GM12891 (cell line): ENCODE data around the gene ERGIC1.

Experiments
- DNase-seq: peaks from one replicate; pipeline ENCODE4 v3.0.0; 2011; ENCODE audit warnings: low spot score; ENCODE audit not compliant: insufficient read length
- FAIRE-seq: peaks from 2 replicates; lab custom pipeline; 2011; peaks lifted over from hg19 to GRCh38; lab: Jason Lieb, UNC
- PAX5 ChIP-seq: IDR thresholded peaks from 2 replicates; pipeline ENCODE4 v1.6.1; 2011; ENCODE audit warnings: low read length, moderate library complexity, mild to moderate bottlenecking; ENCODE audit not compliant: insufficient read depth, severe bottlenecking
- POLR2A ChIP-seq: IDR thresholded peaks from 2 replicates; pipeline ENCODE4 v1.6.1; 2011; ENCODE audit warnings: low read depth, low read length, control low read depth
- POLR2AphosphoS5 ChIP-seq: IDR thresholded peaks from 2 replicates; pipeline ENCODE4 v1.6.1; 2011; ENCODE audit warnings: low read depth, low read length, control low read depth
- POU2F2 ChIP-seq: IDR thresholded peaks from 2 replicates; pipeline ENCODE4 v1.6.1; 2011; ENCODE audit warnings: low read depth, mild to moderate bottlenecking, control low read depth, low read length, moderate library complexity
- SPI1 ChIP-seq: IDR thresholded peaks from 2 replicates; pipeline ENCODE4 v1.6.1; 2011; ENCODE audit warnings: low read depth, low read length, control low read depth
- TAF1 ChIP-seq: IDR thresholded peaks from 2 replicates; pipeline ENCODE4 v1.6.1; 2011; ENCODE audit warnings: low read depth, low read length, control low read depth

The ERGIC1 gene

DNA sequence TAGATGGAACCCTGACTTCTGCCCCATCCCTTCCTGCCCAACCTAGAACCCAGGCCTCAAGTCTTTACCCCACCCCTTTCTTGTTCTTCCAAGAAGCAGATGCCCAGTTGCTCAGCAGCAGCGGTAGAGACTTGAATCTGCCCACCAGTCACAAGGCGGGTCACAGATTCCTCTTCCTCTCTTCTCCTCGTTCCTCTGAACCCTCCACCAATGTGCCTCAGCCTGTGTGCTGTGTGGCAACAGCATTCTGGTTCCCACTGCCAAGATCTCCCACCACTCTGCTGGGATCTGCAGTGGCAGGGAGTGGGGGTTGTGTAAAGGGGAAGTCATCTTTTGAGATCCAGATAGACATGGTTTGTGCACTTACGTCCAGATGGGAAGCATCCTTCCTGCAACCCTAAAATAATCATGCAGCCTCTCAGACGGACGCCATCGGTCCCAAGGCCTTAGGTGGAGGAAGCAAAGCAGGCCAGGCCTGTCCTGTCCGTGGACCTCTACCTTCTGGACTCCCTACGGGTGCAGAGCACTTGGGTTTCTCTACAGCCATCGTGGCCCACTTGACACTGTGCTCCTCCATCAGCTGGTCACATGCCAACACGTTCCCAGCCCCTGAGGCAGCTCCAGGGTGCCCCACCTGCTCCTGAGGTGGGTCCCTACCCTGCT lies 117.5 kb downstream of the ERGIC1 start:
- DNase-seq = no peak
- no peak for FAIRE-seq
- no peak for TF ChIP-seq POU2F2

GRCh38 chr5:172952034-172952511 lies 118.0 kb downstream of the ERGIC1 start:
- TF ChIP-seq POLR2AphosphoS5 = no peak
- TF ChIP-seq POU2F2 = no peak
- no peak for TF ChIP-seq PAX5
- no peak for TF ChIP-seq POLR2A
- TF ChIP-seq TAF1 = no peak
- no peak for TF ChIP-seq SPI1
- DNase-seq (no peak), FAIRE-seq (no peak)

DNA sequence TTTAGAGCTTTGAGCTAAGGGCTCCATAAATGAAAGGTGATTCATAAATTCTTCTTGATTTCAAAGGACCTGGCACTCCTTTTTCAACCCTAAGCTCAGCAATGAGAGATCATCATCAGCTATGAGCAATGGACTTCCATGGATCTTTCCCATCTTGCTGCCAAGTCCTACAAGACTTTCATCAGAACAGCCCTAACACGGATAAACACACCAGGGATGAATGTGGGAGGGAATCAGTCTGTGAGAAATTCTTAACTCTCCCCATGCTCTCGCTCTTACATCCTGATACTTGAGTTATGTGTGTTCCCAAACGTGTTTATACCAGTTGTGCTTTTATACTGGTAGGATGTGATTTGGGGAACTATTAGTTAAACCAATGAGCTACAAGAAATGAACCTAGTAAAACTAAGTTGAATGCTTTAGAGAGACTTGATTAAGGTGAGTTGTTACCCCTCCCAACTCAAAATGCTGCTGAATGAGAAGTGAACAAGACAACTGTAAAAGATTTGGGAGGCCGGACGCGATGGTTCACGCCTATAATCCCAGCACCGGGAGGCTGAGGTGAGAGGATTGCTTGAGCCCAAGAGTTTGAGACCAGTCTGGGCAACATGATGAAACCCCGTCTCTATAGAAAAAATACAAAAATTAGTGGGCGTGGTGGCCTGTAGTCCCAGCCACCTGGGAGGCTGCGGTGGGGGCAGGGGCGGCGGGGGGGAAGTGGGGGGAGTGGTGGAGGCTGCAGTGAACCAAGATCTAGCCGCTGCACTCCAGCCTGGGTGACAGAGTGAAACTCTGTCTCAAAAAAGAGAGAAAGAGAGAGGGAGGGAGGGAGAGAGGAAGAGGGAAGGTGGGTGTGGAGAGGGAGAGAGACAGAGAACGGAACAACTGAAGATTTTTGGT lies 120.0 kb downstream of the ERGIC1 start:
- TF ChIP-seq POLR2AphosphoS5 = no peak
- no peak for TF ChIP-seq POLR2A
- TF ChIP-seq POU2F2 = no peak
- TF ChIP-seq SPI1 = no peak
- no peak for TF ChIP-seq TAF1
- no peak for TF ChIP-seq PAX5
- DNase-seq (no peak), FAIRE-seq (no peak)

- TF ChIP-seq PAX5 = no peak
- TF ChIP-seq POLR2AphosphoS5 = no peak
- TF ChIP-seq POLR2A = no peak
- TF ChIP-seq TAF1 = no peak
- no peak for TF ChIP-seq SPI1
- no peak for TF ChIP-seq POU2F2
- no peak for DNase-seq
- no peak for FAIRE-seq
Measured at GRCh38 chr5:172954751-172955159, 120.7 kb downstream of the ERGIC1 start.

DNA sequence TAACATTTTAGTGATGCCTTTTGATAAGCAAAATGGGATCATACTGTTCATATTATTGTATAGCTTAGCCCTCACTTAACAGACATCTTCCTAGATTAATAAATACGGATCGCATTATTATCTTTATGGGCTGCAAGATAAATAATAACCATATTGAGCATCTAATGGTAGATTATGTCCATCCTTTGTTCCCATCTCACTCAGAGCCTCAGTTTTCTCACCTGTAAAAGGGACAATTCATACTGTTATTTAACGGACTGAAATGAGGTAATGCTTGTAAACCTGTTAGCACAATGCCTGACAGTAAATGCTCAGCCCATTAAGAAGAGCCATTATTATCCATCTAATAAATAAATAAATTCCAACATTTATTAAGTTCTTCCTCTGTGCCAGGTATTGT lies 122.2 kb downstream of the ERGIC1 start:
- TF ChIP-seq POLR2AphosphoS5 (no peak), POU2F2 (no peak), POLR2A (no peak), TAF1 (no peak), PAX5 (no peak), SPI1 (no peak)
- DNase-seq (no peak), FAIRE-seq (no peak)

GRCh38 chr5:172956936-172957335 lies 122.9 kb downstream of the ERGIC1 start:
- TF ChIP-seq POLR2AphosphoS5 (no peak), POU2F2 (no peak), POLR2A (no peak), PAX5 (no peak), SPI1 (no peak), TAF1 (no peak)
- no peak for DNase-seq
- no peak for FAIRE-seq

GRCh38 chr5:172957458-172957857 lies 123.4 kb downstream of the ERGIC1 start:
- FAIRE-seq = no peak
- TF ChIP-seq POU2F2 = no peak
- no peak for TF ChIP-seq PAX5
- no peak for TF ChIP-seq SPI1
- TF ChIP-seq POLR2AphosphoS5 = no peak
- TF ChIP-seq TAF1 = no peak
- no peak for TF ChIP-seq POLR2A
- DNase-seq = no peak

DNA sequence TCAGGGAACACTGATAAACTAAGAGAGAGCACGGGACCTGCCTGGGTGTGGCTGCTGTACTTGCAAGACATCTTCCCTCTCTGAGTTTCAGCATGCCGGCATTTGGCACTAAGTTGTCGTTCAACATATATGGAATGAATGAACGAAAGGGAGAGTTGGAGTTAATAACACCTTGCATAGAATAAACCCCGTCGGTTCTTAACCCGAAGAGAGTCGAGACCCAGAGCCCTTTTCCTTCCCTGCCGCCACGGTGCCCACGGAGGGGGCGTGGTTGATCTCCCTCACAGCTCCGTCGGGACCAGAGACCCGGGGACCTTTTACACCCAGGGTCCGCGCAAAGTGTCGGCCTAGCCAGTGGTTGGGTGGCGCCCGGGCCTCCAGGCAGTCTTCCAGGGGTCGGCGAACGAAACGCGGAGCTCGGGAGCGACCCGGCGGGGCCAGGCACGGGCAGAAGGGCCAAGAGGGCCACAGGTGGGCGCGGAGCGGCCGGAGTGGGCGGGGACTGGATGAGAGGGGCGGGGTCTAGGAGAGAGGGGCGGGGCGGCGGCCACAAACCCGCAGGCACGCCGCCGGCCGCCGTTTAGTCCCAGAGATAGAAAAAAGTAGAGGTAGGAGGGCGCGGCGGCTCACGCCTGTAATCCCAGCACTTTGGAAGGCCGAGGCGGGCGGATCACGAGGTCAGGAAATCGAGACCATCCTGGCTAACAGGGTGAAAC lies 124.4 kb downstream of the ERGIC1 start:
- no peak for FAIRE-seq
- TF ChIP-seq POU2F2 = no peak
- TF ChIP-seq POLR2AphosphoS5 = no peak
- no peak for TF ChIP-seq TAF1
- no peak for TF ChIP-seq PAX5
- no peak for TF ChIP-seq POLR2A
- TF ChIP-seq SPI1 = no peak

More for the DNA sequence above, 124.4 kb downstream of the ERGIC1 start:
- peak; percentile 84 for DNase-seq
